Panc1 (cell line): ENCODE results near the gene RAX2. TPM values are rescaled to one million over a fixed set of nuclear protein-coding genes. Genes with fewer than 3 reads are reported as not detected.

Experiments used
- ATAC-seq: fragments of 200-7000 bp; cut with Tn5 transposase; 2 replicates; pipeline ENCODE4 v1.9.1; 2020; ENCODE audit warnings: mild to moderate bottlenecking, moderate library complexity
- BruUV-seq: library from RNA; stranded (reverse); fragments of 400-500 nt; replicated peaks from 2 replicates; lab custom pipeline; 2021; lab: Mats Ljungman, UMichigan
- CTCF ChIA-PET: fragments of 300-600 bp; sonication (Branson Sonifier 250); formaldehyde crosslinking; loops from one replicate; lab custom pipeline; 2022; ENCODE audit warnings: antibody characterized with exemption; lab: Charles Lee
- POLR2A ChIA-PET: fragments of 300-600 bp; sonication (Branson Sonifier 250); formaldehyde crosslinking; loops from one replicate; lab custom pipeline; 2022; ENCODE audit warnings: antibody characterized with exemption; lab: Charles Lee
- DNase-seq: peaks from one replicate; pipeline ENCODE4 v3.0.0-alpha.2; 2010; ENCODE audit warnings: low read depth, low spot score
- H3K27ac ChIP-seq: 2 replicates; pipeline ENCODE4 v1.5.1; 2011; ENCODE audit warnings: mild to moderate bottlenecking, low read length, inconsistent platforms
- H3K27me3 ChIP-seq: fragments of 200-500 bp; sonication (Bioruptor generic); 2 replicates; pipeline ENCODE4 v1.6.0; 2014; ENCODE audit warnings: low read length, inconsistent platforms; ENCODE audit not compliant: control insufficient read depth, insufficient read depth
- H3K36me3 ChIP-seq: fragments of 200-500 bp; sonication (Bioruptor generic); 2 replicates; pipeline ENCODE4 v1.5.1; 2014; ENCODE audit warnings: inconsistent platforms, mild to moderate bottlenecking, low read length, moderate library complexity; ENCODE audit not compliant: control insufficient read depth, insufficient read depth
- H3K4me1 ChIP-seq: 2 replicates; pipeline ENCODE4 v1.5.1; 2011; ENCODE audit warnings: inconsistent platforms, mild to moderate bottlenecking, low read length, moderate library complexity; ENCODE audit not compliant: control insufficient read depth, insufficient read depth
- H3K4me3 ChIP-seq, 2 experiments: 2 replicates each; pipeline ENCODE4 v1.5.1; 2011 to 2012; ENCODE audit warnings: low read depth in 2 of 2, low read length in 2 of 2, mild to moderate bottlenecking in 2 of 2, inconsistent platforms in 1 of 2, moderate library complexity in 1 of 2
- H3K9me3 ChIP-seq: fragments of 200-500 bp; sonication (Bioruptor generic); 2 replicates; pipeline ENCODE4 v1.5.1; 2014; ENCODE audit warnings: low read depth, mild to moderate bottlenecking, inconsistent platforms, low read length, moderate library complexity; ENCODE audit not compliant: control insufficient read depth, insufficient read depth
- CTCF ChIP-seq: fragments of 450-650 bp; IDR thresholded peaks from 2 replicates; pipeline ENCODE4 v1.5.1; 2017; ENCODE audit warnings: mild to moderate bottlenecking
- POLR2AphosphoS5 ChIP-seq: IDR thresholded peaks from 2 replicates; pipeline ENCODE4 v1.6.1; 2012; ENCODE audit warnings: mild to moderate bottlenecking, low read depth, low read length, moderate library complexity
- REST ChIP-seq, 2 experiments: IDR thresholded peaks; 2 replicates each; pipeline ENCODE4 v1.6.1; 2011 to 2012; ENCODE audit warnings: low read depth in 2 of 2, control low read depth in 1 of 2, low read length in 1 of 2, mild to moderate bottlenecking in 1 of 2, moderate library complexity in 1 of 2; ENCODE audit not compliant: insufficient read depth in 1 of 2
- SIN3A ChIP-seq: IDR thresholded peaks from 2 replicates; pipeline ENCODE4 v1.6.1; 2012; ENCODE audit warnings: low read depth, mild to moderate bottlenecking, low read length, moderate library complexity, borderline replicate concordance; ENCODE audit not compliant: insufficient read depth
- TCF7L2 ChIP-seq: IDR thresholded peaks from 2 replicates; pipeline ENCODE4 v1.6.1; 2011; ENCODE audit warnings: mild to moderate bottlenecking, low read depth, low read length, inconsistent platforms
- in situ Hi-C: cut with HindIII; loops from 2 replicates; pipeline ENCODE4 v1.10.0; 2016; ENCODE audit warnings: low sequenced_read_pairs, low pct_unique_long_range_greater_than_20kb
- intact Hi-C: fragments of 100-400 bp; cut with micrococcal nuclease; formaldehyde crosslinking; loops from one replicate; pipeline ENCODE4 v1.10.0; 2022; ENCODE audit not compliant: unreplicated experiment
- total RNA-seq: library from RNA; stranded (reverse); gene quantifications from one replicate; pipeline ENCODE4 v1.2.1, GENCODE V29; 2021; ENCODE audit not compliant: unreplicated experiment

The RAX2 gene
- total RNA-seq, 1 experiment from 2014 or later, result not detected

GRCh38 chr19:3722443-3723109 lies 49.5 kb downstream of the RAX2 start:
- in situ Hi-C loops, result no loop called here
- CTCF ChIA-PET, result interaction anchor here (0.6 kb wide), 1 partner anchor 25 kb away, joined by 3 read pairs; no protein-coding TSS in a partner anchor
- no peaks in the 10 kb centered on the region for H3K36me3 ChIP-seq
- intact Hi-C loops, result no loop called here
- DNase-seq, result no peak
- H3K4me3 ChIP-seq, result peak overlapping the region in 1 of 2 experiments; percentile 40; a peak in 1 of 4 replicates
- H3K27me3 ChIP-seq, result no peaks in the 10 kb centered on the region
- POLR2A ChIA-PET, result interaction anchor here (0.6 kb wide), 1 partner anchor 258 kb away, joined by 7 read pairs; no protein-coding TSS in a partner anchor
- peaks cover 8% of the 10 kb centered on the region for H3K4me1 ChIP-seq
- TF ChIP-seq REST (IDR thresholded peaks at IDR 0.05; ENCODE audit: insufficient read depth in 1 of 2, low read depth in 2 of 2, low read length in 1 of 2) (no peak), POLR2AphosphoS5 (no peak), TCF7L2 (no peak), SIN3A (no peak), CTCF (no peak)
- H3K27ac ChIP-seq, result no peak overlapping the region
- H3K9me3 ChIP-seq, result no peaks in the 10 kb centered on the region
- no peak for ATAC-seq
- BruUV-seq, result no TSS peak

GRCh38 chr19:3721887-3722442 lies 50.1 kb downstream of the RAX2 start:
- in situ Hi-C loops, result no loop called here
- Histone ChIP-seq H3K27ac (no peak overlapping the region), H3K36me3 (no peaks in the 10 kb centered on the region), H3K4me1 (peaks cover 8% of the 10 kb centered on the region), H3K27me3 (no peaks in the 10 kb centered on the region), H3K9me3 (no peaks in the 10 kb centered on the region), H3K4me3 (peak overlapping the region; percentile 30 to 40)
- no peak for ATAC-seq
- BruUV-seq, result no TSS peak
- TF ChIP-seq POLR2AphosphoS5, result no peak
- no peak for TF ChIP-seq REST (IDR thresholded peaks at IDR 0.05; ENCODE audit: insufficient read depth in 1 of 2, low read depth in 2 of 2, low read length in 1 of 2)
- TF ChIP-seq SIN3A, result no peak
- TF ChIP-seq TCF7L2, result no peak
- TF ChIP-seq CTCF, result no peak
- ChIA-PET CTCF (interaction anchor here (0.5 to 0.6 kb wide), 2 partner anchors 24 to 165 kb away, joined by 3 read pairs; no protein-coding TSS in a partner anchor), POLR2A (interaction anchor here (0.6 kb wide), 1 partner anchor 259 kb away, joined by 7 read pairs; no protein-coding TSS in a partner anchor)
- no peak for DNase-seq
- intact Hi-C loops, result no loop called here
